Stimulated activated CD4-positive, alpha-beta T cell treated with anti-CD3 and anti-CD28 coated beads, TNF-alpha, amount 100 ng/mL, for 4 hours (primary cell): Measurements from ENCODE around the gene ACOT11.

ENCODE experiments used
- DNase-seq, 3 experiments: peaks; one replicate each; pipeline ENCODE4 v3.0.0-alpha.2; 2020; ENCODE audit warnings: low read depth in 3 of 3

Gene ACOT11

DNA sequence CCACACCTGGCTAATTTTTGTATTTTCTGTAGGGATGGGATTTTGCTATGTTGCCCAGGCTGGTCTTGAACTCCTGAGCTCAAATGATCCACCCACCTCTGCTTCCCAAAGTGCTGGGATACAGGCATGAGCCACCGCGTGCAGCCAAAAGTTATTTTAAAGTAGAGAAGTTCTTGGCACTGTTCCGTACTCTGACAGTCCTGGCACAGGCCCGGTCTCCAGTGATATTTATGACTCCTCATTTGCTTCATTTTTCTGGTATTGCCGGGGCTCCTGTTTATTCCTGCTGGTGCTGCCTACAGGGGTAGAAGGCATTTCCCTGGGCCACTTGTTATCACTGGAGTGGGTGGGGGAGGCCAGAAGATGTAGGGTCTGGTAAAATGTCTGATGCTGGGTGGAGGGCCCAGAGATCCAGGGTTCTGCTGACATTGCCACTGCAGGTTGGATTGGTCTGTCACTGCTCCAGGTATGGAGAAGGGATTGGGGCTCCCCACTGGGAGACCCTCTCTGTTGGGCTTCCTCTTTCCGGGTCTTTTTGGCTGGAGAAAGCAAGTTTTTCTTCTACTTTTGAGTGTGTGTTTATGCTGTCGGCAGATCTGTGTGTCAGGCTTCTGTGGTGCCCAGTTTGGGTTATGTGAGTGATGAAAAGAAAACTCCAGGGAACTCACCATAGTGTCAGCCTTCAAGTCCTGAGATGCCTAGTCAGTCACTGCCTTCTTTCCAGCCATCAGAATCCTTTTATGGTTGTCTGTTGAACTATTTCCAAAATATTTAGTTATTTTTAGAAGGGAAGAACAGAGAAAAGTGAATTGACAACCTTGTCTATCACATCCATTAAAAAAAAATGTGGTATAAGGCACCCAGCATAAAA lies 98.0 kb downstream of the ACOT11 start:
- DNase-seq: no peak

DNA sequence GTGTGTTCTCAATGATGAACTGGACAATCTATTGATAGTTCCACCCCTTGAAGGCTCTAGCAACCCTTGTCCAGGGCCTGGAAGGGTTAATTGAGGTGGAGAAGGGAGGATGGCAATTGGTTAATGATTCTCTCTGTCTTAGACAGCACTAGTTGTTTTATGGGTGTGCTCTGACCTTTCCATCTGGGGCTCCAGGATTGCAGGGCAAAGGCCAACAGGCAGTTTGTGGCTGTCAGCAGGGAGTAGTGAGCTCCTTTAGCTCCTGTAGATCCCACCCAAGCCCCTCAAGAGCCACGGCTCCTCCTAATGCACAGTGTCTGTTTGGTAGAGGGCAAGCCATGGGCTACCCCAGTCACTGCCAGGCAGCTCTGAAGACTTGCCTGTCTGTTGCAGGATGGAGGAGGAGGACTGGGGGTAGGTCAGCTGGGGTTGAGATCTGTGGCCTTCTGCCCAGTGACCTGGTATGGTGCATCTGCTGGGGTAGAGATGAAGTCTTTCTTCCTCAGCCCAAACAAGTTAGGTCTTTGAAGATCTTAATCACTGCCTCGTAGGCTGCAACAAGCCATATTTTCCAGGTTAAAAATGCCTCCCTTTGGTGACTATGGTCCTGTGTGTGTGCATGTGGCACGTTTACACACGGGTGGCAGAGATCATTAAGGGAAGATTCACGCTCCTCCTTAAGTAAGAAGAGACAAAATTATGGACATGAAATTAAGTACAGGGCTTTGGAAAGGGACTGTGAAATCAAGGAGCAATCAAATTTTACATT lies 101.3 kb downstream of the ACOT11 start:
- no peak for DNase-seq

DNA sequence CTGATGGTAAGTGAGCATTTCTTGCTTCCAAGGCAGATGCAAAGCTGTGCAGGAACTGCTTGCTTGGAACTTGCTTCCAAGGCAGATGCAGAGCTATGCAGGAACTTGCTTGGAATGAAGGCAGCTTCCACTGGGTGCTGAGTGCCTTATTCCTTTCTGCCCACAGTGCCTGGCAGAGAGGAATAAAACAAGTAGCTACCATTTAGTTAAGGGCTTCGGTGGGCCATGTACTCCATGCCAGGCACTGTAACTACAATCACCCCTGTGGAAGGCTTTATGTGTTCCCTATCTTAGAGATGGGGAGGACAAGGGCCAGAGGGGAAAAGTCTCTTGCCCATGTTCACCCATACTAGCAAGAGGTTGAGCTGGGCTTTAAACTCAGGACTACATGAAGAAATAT lies 101.9 kb downstream of the ACOT11 start:
- DNase-seq: no peak

DNA sequence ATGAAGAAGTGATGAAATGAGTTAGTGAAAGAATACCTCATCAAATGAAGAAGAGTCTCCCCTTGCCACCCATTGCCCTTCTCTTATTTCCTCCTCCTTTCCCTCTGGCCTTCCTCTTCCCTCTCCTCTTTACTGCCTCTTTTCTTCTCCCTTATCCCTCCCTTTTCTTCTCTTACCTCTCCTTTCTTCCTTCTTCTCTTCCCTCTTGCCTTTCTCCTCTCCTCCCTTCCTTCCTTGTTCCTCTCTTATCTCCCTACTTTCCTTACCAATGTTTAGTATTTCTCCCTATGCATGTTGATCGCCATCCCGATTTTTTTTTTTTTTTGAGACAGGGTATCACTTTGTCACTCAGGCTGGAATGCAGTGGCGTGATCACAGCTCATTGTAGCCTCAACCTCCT lies 102.4 kb downstream of the ACOT11 start:
- DNase-seq: no peak

DNA sequence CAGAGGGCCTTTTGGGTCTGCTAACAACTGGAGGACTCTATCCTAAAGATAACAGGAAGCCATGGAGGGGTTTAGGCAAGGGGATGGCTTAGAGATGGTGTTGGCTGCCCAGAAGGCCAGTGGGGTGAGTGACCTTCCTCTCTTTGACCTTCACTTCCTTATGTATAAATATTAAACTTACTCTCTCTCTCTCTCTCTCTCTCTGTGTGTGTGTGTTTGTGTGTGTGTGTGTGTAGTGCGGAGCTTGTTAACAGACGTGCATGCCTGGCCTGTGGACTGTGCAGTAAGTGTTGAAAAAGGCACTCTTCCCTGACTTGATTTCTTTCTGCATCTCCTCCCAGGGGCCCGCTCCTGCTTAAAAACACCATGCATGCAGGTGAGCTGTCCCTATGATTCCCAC lies 103.6 kb downstream of the ACOT11 start:
- no peak for DNase-seq

DNA sequence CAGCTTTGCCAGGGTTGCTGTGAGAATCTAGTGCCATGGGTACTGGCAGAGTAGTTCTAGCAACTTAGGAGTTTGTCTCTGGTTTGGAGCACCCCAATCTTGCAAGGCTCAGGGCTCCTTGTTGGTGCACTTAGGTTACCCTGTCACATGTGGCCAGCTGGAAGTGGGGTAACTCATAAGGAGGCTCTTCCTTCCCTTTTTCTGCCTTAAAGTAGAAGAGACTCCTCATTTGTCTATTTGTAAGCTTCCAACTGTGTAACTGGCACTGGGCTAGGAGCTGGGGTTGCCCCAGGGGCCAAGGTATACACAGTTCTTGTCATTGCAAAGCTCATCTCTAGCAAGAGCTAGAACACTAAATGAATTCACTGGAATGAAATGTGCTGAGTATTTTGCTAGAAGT lies 104.1 kb downstream of the ACOT11 start:
- no peak for DNase-seq

DNA sequence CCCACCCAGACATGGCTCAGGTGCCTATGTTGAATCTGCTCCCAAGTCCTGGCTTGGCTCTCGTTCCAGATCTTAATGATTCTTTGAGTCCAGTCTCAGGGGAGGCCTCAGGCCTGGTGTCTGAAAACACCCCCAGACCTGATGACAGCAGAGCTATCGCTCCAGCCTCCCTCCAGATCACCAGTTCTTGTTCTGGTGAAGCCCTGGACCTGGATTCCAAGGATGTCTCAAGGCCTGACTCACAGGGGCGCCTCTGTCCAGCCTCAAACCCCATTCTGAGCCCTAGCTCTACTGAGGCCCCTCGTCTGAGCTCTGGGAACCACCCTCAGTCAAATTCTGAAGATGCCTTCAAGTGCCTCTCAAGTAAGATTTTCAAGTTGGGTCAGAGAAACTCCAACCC lies 105.0 kb downstream of the ACOT11 start:
- no peak for DNase-seq

DNA sequence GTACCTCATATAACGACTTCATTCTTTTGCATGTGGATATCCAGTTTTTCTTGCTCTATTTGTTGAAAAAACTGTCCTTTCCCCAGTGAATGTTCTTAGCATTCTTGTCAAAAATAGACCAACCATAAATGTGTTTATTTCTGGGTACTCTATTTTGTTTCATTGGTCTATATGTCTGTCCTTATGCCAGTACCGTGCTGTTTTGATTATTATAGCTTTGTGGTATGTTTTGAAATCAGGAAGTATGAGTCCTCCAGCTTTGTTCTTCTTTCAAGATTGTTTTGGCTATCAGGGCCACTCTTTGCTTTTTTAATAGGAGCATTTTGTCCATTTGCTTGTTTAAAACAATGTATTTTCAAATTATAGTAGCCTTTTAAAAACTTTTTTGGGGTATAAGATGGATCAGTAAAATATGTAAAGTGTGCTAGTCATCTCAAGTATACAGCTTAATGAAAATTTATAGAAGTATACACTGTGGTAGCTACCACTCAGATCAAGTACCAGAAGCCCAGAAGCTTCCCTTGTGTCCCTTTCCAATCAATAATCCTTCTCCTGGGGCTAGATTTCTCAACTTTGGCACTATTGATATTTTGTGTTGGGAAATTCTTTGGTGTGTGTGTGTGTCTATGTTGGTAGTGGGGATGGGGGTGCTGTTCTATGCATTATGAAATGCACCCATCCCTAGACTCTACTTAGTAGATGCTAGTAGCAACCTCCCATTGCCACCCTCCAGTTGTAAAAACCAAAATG lies 110.3 kb downstream of the ACOT11 start:
- no peak for DNase-seq
